Inflammatory macrophage (primary cell): ENCODE results near the gene EGFLAM.
"Not testable (repeated sequence)": the region's sequence is repeated elsewhere in the genome, so short reads cannot be mapped to it uniquely, and the experiment has no call there.

Experiments used
- DNase-seq, 2 donors: peaks; one replicate each; pipeline ENCODE4 v3.0.0-alpha.2; 2020 to 2022

Gene EGFLAM

GRCh38 chr5:38379350-38379937 is 121.1 kb downstream of the EGFLAM start:
- DNase-seq = no peak

- DNase-seq = no peak
Observed at GRCh38 chr5:38380537-38380936, 122.2 kb downstream of the EGFLAM start.

- DNase-seq = no peak
Observed at GRCh38 chr5:38381361-38381760, 123.0 kb downstream of the EGFLAM start.

GRCh38 chr5:38382898-38383297 is 124.5 kb downstream of the EGFLAM start:
- DNase-seq = peak; percentile 55 to 59

- DNase-seq = no peak
Observed at GRCh38 chr5:38383701-38384100, 125.3 kb downstream of the EGFLAM start.

GRCh38 chr5:38384396-38384795 is 126.0 kb downstream of the EGFLAM start:
- no peak for DNase-seq

- DNase-seq = no peak
Observed at GRCh38 chr5:38387161-38387560, 128.8 kb downstream of the EGFLAM start.

- DNase-seq = no peak
Observed at GRCh38 chr5:38393636-38394035, 135.3 kb downstream of the EGFLAM start.

GRCh38 chr5:38396766-38397165 is 138.4 kb downstream of the EGFLAM start:
- DNase-seq = no peak

GRCh38 chr5:38400365-38400764 is 142.0 kb downstream of the EGFLAM start:
- no peak for DNase-seq

- no peak for DNase-seq
Observed at GRCh38 chr5:38401145-38401544, 142.8 kb downstream of the EGFLAM start.

- no peak for DNase-seq
Observed at GRCh38 chr5:38403406-38403805, 145.0 kb downstream of the EGFLAM start.

- DNase-seq = no peak
Observed at GRCh38 chr5:38403877-38404635, 145.7 kb downstream of the EGFLAM start.

GRCh38 chr5:38404667-38405276 is 146.4 kb downstream of the EGFLAM start:
- no peak for DNase-seq

GRCh38 chr5:38408446-38409198 is 150.3 kb downstream of the EGFLAM start:
- no peak for DNase-seq

- DNase-seq = no peak
Observed at GRCh38 chr5:38410304-38410990, 152.1 kb downstream of the EGFLAM start.

GRCh38 chr5:38413696-38414095 is 155.3 kb downstream of the EGFLAM start:
- DNase-seq = no peak

- no peak for DNase-seq
Observed at GRCh38 chr5:38414348-38414747, 156.0 kb downstream of the EGFLAM start.

- DNase-seq = not testable (repeated sequence)
Observed at GRCh38 chr5:38415772-38416171, 157.4 kb downstream of the EGFLAM start.

GRCh38 chr5:38417658-38418017 is 159.3 kb downstream of the EGFLAM start:
- no peak for DNase-seq

GRCh38 chr5:38420246-38420645 is 161.9 kb downstream of the EGFLAM start:
- no peak for DNase-seq

- peak; percentile 23 to 51 for DNase-seq
Observed at GRCh38 chr5:38420691-38421390, 162.5 kb downstream of the EGFLAM start.
